Inflammatory macrophage treated with lipopolysaccharide for 4 hours (primary cell): ENCODE data around the gene LYSMD2.

Experiments
- DNase-seq: peaks from one replicate; pipeline ENCODE4 v3.0.0-alpha.2; 2020

Gene LYSMD2

GRCh38 chr15:51718746-51719145 is 18.7 kb downstream of the LYSMD2 start:
- DNase-seq = no peak

GRCh38 chr15:51718219-51718618 is 19.2 kb downstream of the LYSMD2 start:
- no peak for DNase-seq

GRCh38 chr15:51714911-51715310 is 22.5 kb downstream of the LYSMD2 start:
- DNase-seq = no peak

GRCh38 chr15:51714162-51714561 is 23.3 kb downstream of the LYSMD2 start:
- no peak for DNase-seq

- DNase-seq = peak; percentile 77
Observed at GRCh38 chr15:51709031-51709430, 28.4 kb downstream of the LYSMD2 start.

- no peak for DNase-seq
Observed at GRCh38 chr15:51708013-51708412, 29.4 kb downstream of the LYSMD2 start.

GRCh38 chr15:51706926-51707608 is 30.4 kb downstream of the LYSMD2 start:
- no peak for DNase-seq

- no peak for DNase-seq
Observed at GRCh38 chr15:51706291-51706690, 31.2 kb downstream of the LYSMD2 start.

GRCh38 chr15:51702710-51703109 is 34.7 kb downstream of the LYSMD2 start:
- no peak for DNase-seq

GRCh38 chr15:51699373-51699772 is 38.1 kb downstream of the LYSMD2 start:
- no peak for DNase-seq

- DNase-seq = peak; percentile 38
Observed at GRCh38 chr15:51697163-51697562, 40.3 kb downstream of the LYSMD2 start.

- no peak for DNase-seq
Observed at GRCh38 chr15:51696566-51696965, 40.9 kb downstream of the LYSMD2 start.

- peak; percentile 92 for DNase-seq
Observed at GRCh38 chr15:51692154-51692553, 45.3 kb downstream of the LYSMD2 start.

GRCh38 chr15:51688863-51689262 is 48.6 kb downstream of the LYSMD2 start:
- no peak for DNase-seq

- DNase-seq = no peak
Observed at GRCh38 chr15:51687565-51687964, 49.9 kb downstream of the LYSMD2 start.

GRCh38 chr15:51681303-51681963 is 56.0 kb downstream of the LYSMD2 start, which contains the start of gene SCG3:
SCG3 (plus strand) TSS chr15:51681503; CDS start chr15:51681756, 253 bp downstream.
- DNase-seq = peak; percentile 75

- no peak for DNase-seq
Observed at GRCh38 chr15:51680321-51680720, 57.1 kb downstream of the LYSMD2 start.

- DNase-seq = peak; percentile 95
Observed at GRCh38 chr15:51678096-51678495, 59.4 kb downstream of the LYSMD2 start.

GRCh38 chr15:51677452-51677851 is 60.0 kb downstream of the LYSMD2 start:
- DNase-seq = no peak

- no peak for DNase-seq
Observed at GRCh38 chr15:51677021-51677420, 60.4 kb downstream of the LYSMD2 start.

- DNase-seq = no peak
Observed at GRCh38 chr15:51675234-51675633, 62.2 kb downstream of the LYSMD2 start.
